Thyroid gland (tissue), 4 donors: ENCODE data around the gene PFKFB1.

Experiments
- CTCF ChIP-seq, 6 experiments: fragments of 200-600 bp in 3 of 6; fragments of 450-650 bp in 3 of 6; sonication (generic) in 3 of 6; IDR thresholded peaks; one replicate each; pipeline ENCODE4 v1.5.1; 2016 to 2019; ENCODE audit warnings: antibody characterized with exemption in 6 of 6, mild to moderate bottlenecking in 2 of 6, inconsistent platforms in 1 of 6, moderate library complexity in 1 of 6
- POLR2A ChIP-seq, 2 donors: fragments of 450-650 bp; IDR thresholded peaks; one replicate each; pipeline ENCODE4 v1.6.1; 2017; ENCODE audit warnings: antibody characterized with exemption in 2 of 2, mild to moderate bottlenecking in 2 of 2, moderate library complexity in 1 of 2

GRCh38 chrX:54991706-54992105 lies 2.3 kb downstream of the PFKFB1 start:
- TF ChIP-seq CTCF (IDR thresholded peaks at IDR 0.05) (no peak), POLR2A (IDR thresholded peaks at IDR 0.05) (no peak)
